Medulla oblongata (tissue), 1 donor: ENCODE measurements around the gene SLC8A3.

Source experiments
- DNase-seq: peaks from one replicate; pipeline ENCODE4 v3.0.0-alpha.2; 2015; ENCODE audit errors: extremely low spot score

SLC8A3 gene

GRCh38 chr14:70023871-70024270 lies 164.9 kb downstream of the SLC8A3 start:
- DNase-seq: no peak

DNA sequence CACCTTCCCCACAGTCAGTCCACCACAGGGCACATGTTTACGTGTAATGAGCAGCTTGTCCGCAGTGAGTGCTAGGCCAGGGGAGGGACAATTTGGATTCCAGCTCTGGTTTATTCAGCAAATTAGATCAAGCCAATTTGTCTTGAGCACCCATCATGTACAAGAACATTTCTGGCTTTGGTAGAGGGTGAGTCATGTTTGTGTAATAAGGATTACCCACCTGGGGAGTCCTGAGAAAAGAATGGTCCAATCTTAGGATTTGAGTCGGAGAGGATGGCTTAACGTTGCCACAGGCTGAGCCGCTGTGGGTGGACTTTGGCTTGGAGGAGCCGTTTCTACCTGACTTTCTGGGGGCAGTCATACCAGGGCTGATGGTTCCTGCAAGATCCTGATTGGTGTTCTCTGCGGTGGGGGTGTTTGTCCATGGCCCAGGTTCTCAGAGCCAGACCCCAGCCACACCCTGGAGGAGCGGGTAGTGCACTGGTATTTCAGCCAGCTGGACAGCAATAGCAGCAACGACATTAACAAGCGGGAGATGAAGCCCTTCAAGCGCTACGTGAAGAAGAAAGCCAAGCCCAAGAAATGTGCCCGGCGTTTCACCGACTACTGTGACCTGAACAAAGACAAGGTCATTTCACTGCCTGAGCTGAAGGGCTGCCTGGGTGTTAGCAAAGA lies 165.8 kb downstream of the SLC8A3 start:
- no peak for DNase-seq

GRCh38 chr14:70021548-70022220 lies 167.1 kb downstream of the SLC8A3 start:
- DNase-seq: no peak

GRCh38 chr14:70020352-70021170 lies 168.2 kb downstream of the SLC8A3 start:
- DNase-seq: peak; percentile 54

DNA sequence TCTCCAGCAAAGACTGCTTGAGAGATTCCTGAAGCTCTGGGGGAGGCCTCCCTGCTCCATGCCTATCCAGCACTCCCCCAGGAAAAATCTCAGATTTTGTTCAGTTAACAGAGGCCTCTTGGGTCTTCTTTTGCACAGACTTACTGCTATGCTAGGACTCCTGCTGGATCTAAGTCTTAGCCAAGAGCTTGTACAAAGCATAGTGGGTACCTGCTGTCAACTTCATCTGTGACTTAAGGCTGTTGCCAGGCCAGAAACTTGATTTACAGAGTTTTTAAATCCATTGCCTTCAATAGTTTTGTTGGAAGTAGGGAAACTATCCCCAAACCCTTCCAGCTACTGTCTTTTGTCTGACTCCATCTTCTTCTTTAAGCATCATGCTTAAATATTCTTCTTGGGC lies 169.1 kb downstream of the SLC8A3 start:
- no peak for DNase-seq

DNA sequence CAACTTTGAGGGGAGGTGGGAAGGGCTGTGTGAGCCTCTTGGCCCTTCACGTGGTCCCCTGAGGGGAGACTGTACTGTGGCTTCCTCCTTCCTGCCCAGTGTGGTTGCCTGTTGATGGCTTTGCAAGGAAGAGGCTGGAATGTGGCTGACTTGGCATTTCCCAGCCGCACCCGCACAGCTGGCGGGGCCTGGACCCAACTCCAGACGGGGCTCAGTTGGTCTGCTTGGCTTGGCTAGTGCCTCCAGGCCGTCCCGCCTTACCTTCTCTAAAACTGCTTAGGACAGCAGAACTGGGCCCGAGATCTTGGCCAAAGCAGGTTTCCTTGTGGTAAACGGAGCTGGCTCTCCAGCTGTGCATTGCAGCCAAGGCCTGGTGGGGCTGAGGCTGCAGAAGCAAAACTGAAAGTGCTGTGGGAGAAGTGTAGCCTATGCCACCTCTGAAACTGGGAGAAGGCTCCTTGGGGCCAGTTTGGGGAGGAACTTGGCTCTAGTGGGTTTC lies 170.0 kb downstream of the SLC8A3 start:
- DNase-seq: peak; percentile 71

DNA sequence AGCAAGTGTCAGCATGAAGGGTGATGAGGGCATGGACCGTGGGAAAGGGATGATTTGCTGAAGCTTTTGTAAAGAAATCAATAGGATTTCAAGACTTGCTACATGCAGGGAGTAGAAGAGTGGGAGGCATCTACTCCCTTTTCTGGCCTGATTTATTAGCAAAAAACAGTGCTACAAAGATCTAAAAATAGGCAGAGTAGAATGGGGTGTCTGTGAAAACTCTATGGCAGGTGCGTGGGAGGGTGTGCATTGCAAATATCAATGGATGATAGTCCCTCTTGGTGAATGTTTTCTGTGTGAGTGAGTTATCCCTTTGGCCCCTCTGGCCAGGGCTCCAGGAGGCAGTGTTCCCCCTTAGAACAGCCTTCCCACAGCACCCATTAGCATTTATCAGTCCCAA lies 170.5 kb downstream of the SLC8A3 start:
- DNase-seq: no peak

GRCh38 chr14:70014406-70015095 lies 174.2 kb downstream of the SLC8A3 start:
- no peak for DNase-seq

DNA sequence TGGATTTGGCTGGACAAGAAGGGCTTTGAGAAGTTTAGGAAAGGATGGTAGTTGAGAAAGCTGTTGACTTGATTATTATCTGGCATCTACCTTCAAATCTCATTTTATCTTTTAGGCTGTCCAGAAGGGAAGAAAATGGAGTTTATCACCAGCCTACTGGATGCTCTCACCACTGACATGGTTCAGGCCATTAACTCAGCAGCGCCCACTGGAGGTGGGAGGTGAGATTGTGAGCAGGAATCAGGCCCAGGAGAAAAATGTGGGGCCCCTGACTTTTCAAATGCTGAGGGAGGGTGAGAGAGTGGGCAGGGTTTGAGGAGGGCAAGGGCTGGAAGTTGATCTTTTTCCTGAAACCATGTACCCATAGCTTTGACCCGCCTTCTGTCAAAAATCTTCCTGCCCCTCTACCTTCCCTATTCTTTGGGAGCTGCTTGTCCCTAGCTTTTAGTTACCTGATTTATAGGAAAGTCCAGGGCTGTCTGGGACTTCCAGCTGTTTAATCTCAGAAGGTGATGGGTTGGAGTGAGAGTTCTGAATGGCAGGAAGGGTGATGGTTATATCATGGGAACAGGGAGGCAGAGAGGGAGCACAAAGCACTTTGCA lies 175.4 kb downstream of the SLC8A3 start:
- peak; percentile 55 for DNase-seq

DNA sequence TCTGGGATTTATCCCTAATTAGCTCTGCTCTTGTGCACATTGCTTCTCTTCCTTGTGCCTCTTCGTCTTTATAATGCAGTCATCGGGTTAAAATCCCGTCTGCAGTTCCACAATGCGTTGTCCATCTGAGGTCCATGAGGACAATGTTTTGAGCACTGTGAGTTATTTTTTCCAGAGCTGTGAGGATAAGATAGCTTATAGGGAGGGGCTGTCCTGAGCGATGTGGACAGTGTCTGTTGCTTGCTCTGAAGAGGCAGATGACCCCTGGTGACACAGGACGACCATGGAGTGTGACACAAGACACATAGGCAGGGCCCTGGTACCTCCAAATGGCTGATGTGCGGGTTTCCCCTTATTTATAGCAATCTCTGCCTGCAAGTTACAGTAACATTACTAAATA lies 177.0 kb downstream of the SLC8A3 start:
- no peak for DNase-seq

DNA sequence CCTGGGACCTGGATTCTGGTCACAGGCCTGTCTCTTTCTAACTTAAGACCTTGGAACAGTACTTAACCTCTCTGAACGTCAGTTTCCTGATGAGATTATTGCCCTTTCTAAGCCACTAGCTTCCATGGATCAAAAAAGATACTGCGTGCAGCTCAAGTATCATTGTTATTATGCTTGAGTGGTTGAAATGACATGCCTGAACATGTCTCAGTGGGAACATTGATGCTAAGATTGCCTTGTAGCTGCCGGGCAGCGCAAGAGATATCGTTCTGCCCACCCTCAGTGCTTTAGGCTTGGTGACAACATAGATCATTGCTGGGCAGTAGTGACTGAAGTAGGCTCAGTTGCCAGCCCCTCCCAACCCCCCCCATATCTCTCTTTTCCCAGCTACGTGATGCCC lies 177.7 kb downstream of the SLC8A3 start:
- DNase-seq: no peak

DNA sequence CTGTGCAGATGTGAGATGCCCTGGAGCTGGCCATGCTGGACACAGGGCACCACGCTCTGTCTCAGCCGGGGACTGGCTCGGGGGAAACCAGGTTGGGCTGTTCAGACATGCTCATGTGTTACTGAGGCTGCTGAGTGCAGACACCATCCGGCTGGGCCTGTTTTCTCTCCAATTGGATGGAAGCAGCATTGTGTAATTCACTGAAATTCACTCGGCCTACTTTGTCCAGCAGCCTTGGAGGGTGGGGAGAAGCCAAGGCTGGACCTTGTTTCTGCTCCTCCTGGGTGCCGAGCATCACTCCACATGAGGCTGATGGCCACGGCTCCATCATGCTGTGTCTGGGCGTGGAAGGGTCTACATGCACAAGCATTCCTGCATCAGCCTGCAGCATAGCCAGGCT lies 178.8 kb downstream of the SLC8A3 start:
- no peak for DNase-seq

- no peak for DNase-seq
Observed at GRCh38 chr14:70008284-70009262, 180.2 kb downstream of the SLC8A3 start.

DNA sequence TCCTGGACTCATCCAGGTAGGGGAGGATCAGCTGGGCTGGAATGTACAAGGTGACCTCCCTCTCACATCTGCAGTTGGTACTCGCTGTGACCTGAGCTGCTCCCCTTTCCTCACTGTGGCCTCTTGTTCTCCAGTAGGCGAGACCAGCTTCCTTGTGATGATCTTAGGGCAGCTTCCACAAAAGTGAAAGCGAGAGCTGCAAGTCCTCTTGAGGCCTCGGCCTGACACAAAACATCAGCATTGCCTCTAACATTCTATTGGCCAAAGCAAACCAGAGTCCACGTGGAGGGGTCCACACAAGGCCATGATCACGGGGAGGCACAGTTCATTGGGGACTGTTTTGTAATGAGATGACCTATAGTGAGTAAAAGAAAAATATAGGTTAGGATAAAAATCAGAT lies 182.1 kb downstream of the SLC8A3 start:
- no peak for DNase-seq

DNA sequence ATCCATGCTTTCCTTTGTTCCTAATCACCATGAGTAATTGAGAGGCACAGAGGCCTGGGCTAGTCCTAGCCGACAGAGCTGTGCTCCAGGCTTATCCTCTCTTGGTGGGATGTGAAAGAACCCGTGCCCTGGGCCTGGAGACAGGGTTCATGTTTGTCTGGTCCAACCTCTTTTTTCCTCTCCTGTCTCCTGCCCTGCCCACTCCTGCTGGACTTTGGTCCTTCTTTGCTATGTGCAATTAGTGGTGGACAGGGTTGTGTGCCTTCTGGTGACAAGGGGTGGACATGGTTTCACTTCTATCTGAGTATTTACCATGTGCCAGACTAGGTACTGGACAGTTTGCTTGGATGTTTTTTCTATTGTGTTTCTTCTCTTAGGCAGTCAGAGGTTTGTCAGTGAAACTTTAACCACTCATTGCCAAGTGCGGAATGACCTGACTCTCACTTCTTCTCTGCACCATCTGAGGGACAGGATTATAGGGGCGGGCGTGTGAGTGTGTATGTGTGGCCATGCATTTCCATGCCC lies 183.4 kb downstream of the SLC8A3 start:
- no peak for DNase-seq

DNA sequence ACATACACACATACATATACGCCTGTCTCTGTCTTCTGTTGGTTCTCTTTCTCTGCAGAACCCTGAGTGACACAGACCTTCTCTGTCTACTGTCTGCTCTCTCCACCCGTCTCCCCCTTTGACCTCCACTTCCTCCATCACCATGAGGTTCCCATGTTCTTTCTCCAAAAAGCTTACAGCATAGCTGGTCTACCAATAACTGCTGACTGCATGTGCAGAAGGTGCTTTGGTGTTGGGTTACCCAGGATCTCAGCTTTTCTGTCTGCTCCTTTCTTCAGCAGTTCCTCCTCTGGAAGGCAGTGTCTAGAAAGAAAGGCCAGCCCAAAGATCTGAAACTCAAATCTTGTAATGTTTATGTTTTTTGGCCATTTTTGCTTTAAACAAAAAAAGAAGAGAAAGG lies 184.0 kb downstream of the SLC8A3 start:
- no peak for DNase-seq

DNA sequence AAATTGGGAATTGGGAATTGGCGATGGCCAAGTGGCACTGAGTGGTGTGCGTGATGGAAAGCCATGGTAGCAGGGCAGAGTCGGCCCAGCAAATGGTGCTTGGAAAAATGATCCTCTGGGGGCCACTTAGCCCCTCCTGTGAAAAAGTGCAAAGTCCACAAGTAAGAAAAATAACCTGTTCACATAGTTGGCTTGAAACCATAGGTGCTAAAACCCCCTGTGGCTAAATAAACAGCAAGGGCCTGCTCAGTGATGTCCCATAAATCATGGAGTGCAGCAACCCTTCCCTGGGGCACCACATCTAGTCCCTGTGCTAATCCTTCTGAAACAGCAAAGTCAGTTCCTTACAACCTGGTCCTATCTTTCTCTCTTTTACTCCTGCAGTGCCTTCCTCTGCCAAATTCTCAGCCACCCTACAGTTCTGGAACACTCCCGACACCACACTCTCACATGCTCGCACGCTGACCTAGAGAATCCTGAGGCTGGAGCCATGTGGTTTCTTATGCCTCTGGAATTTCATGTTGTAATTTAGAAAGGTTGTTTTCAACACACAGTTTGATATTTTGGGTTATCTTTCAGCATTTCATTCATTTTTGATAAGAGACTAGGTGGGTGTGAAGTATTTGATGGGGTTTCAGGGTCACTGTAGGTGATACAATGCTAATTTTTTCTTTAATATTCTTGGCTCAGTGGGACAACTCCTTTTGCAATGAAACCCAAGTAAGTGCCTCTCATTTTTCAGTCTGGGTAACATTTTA lies 186.0 kb downstream of the SLC8A3 start:
- DNase-seq: no peak

GRCh38 chr14:70000601-70001000 lies 188.2 kb downstream of the SLC8A3 start:
- no peak for DNase-seq

DNA sequence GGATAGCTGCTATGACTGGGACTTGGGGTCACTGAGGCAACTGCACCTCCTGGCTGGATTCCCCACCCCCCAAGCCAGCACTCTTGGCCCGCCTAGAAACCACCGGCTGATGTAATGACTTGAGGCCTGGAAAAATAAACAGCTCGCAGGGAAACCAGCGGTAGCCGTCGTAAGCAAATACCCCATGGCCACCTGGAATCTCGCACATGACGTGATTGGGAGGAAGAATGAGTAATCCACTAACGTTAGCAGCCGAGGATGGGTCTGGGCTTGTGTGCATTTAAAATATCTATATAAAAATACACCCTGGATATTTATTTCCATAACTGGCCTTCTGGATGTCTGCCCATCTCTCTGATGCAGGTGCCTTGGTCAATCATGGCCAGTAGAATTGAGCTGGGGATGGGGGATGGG lies 189.5 kb downstream of the SLC8A3 start:
- DNase-seq: no peak
